Osteocyte (in vitro differentiated cells): ENCODE data around the gene RND3. TPM values are rescaled to one million over a fixed set of nuclear protein-coding genes. Genes with fewer than 3 reads are reported as not detected.

Experiments
- DNase-seq: peaks from one replicate; pipeline ENCODE4 v3.0.0; 2021; ENCODE audit warnings: mixed read lengths; ENCODE audit not compliant: unreplicated experiment; ENCODE audit errors: extremely low spot score
- H3K27ac Mint-ChIP-seq: one replicate; pipeline ENCODE4 v1.8.0; 2021; ENCODE audit warnings: mild to moderate bottlenecking, mixed read lengths; ENCODE audit not compliant: unreplicated experiment
- H3K27me3 Mint-ChIP-seq: one replicate; pipeline ENCODE4 v1.8.0; 2021; ENCODE audit warnings: mixed read lengths; ENCODE audit not compliant: unreplicated experiment
- H3K36me3 Mint-ChIP-seq: one replicate; pipeline ENCODE4 v1.8.0; 2021; ENCODE audit warnings: mixed read lengths; ENCODE audit not compliant: unreplicated experiment
- H3K4me1 Mint-ChIP-seq: one replicate; pipeline ENCODE4 v1.8.0; 2021; ENCODE audit warnings: mixed read lengths; ENCODE audit not compliant: unreplicated experiment
- H3K4me3 Mint-ChIP-seq: one replicate; pipeline ENCODE4 v1.8.0; 2021; ENCODE audit warnings: mild to moderate bottlenecking, moderate library complexity, mixed read lengths; ENCODE audit not compliant: unreplicated experiment
- H3K9me3 Mint-ChIP-seq: one replicate; pipeline ENCODE4 v1.8.0; 2021; ENCODE audit warnings: mixed read lengths; ENCODE audit not compliant: unreplicated experiment
- CTCF ChIP-seq: fragments of 200-600 bp; sonication (generic); IDR thresholded peaks from 2 replicates; pipeline ENCODE4 v1.5.0; 2021; ENCODE audit warnings: antibody characterized with exemption, mild to moderate bottlenecking, moderate library complexity
- total RNA-seq: library from RNA; stranded (reverse); gene quantifications from 2 replicates; pipeline ENCODE4 v1.2.1, GENCODE V29; 2021

The RND3 gene
- total RNA-seq, 1 donor from 2014 or later = 160 TPM

- DNase-seq = no peak
- no peaks in the 10 kb centered on the region for H3K27me3 Mint-ChIP-seq
- TF ChIP-seq CTCF = no peak
- no peaks in the 10 kb centered on the region for H3K36me3 Mint-ChIP-seq
- H3K4me1 Mint-ChIP-seq = no peaks in the 10 kb centered on the region
- H3K27ac Mint-ChIP-seq = no peak overlapping the region
- H3K4me3 Mint-ChIP-seq = no peak overlapping the region
- H3K9me3 Mint-ChIP-seq = no peaks in the 10 kb centered on the region
Observed at GRCh38 chr2:150459281-150459680, 28.2 kb downstream of the RND3 start.

- no peak for DNase-seq
- no peak overlapping the region for H3K4me3 Mint-ChIP-seq
Observed at GRCh38 chr2:150450765-150451164, 36.7 kb downstream of the RND3 start.

GRCh38 chr2:150449856-150450255, 37.6 kb downstream of the RND3 start:
- Mint-ChIP-seq H3K36me3 (no peaks in the 10 kb centered on the region), H3K27me3 (no peaks in the 10 kb centered on the region)

More at GRCh38 chr2:150450765-150451164, 36.7 kb downstream of the RND3 start:
- H3K27ac Mint-ChIP-seq = no peak overlapping the region
- H3K27me3 Mint-ChIP-seq = no peaks in the 10 kb centered on the region
- H3K9me3 Mint-ChIP-seq = peaks cover 10% of the 10 kb centered on the region
- H3K36me3 Mint-ChIP-seq = no peaks in the 10 kb centered on the region
- TF ChIP-seq CTCF = no peak
- no peaks in the 10 kb centered on the region for H3K4me1 Mint-ChIP-seq

GRCh38 chr2:150445398-150445797, 42.1 kb downstream of the RND3 start:
- Mint-ChIP-seq H3K4me3 (no peak overlapping the region), H3K36me3 (no peaks in the 10 kb centered on the region), H3K27me3 (no peaks in the 10 kb centered on the region), H3K27ac (no peak overlapping the region), H3K4me1 (no peaks in the 10 kb centered on the region), H3K9me3 (no peaks in the 10 kb centered on the region)
- no peak for TF ChIP-seq CTCF
- no peak for DNase-seq

More at GRCh38 chr2:150449856-150450255, 37.6 kb downstream of the RND3 start:
- H3K4me3 Mint-ChIP-seq = no peak overlapping the region
- no peaks in the 10 kb centered on the region for H3K4me1 Mint-ChIP-seq
- no peak for TF ChIP-seq CTCF
- H3K9me3 Mint-ChIP-seq = peaks cover 10% of the 10 kb centered on the region
- no peak overlapping the region for H3K27ac Mint-ChIP-seq
- DNase-seq = no peak

- TF ChIP-seq CTCF = no peak
- Mint-ChIP-seq H3K9me3 (no peaks in the 10 kb centered on the region), H3K36me3 (no peaks in the 10 kb centered on the region), H3K27me3 (no peaks in the 10 kb centered on the region), H3K27ac (no peak overlapping the region), H3K4me1 (no peaks in the 10 kb centered on the region), H3K4me3 (no peak overlapping the region)
- no peak for DNase-seq
Observed at GRCh38 chr2:150442484-150442883, 45.0 kb downstream of the RND3 start.
